Upper lobe of left lung (tissue), 6 donors: ENCODE results near the gene CSH2. TPM values are rescaled to one million over a fixed set of nuclear protein-coding genes. Genes with fewer than 3 reads are reported as not detected.

Source experiments
- ATAC-seq, 2 donors: fragments of 200-7000 bp; cut with Tn5 transposase; one replicate each; pipeline ENCODE4 v1.9.1; 2022; ENCODE audit warnings: mild to moderate bottlenecking in 2 of 2, moderate library complexity in 2 of 2; ENCODE audit not compliant: low FRiP score in 2 of 2
- DNase-seq, 2 donors: peaks; one replicate each; pipeline ENCODE4 v3.0.0-alpha.2; 2019 to 2020
- H3K27ac ChIP-seq, 4 donors: fragments of 200-600 bp; sonication (generic); one replicate each; pipeline ENCODE4 v1.5.1; 2016 to 2019
- H3K27me3 ChIP-seq, 4 donors: fragments of 200-600 bp; sonication (generic); one replicate each; pipeline ENCODE4 v1.5.1; 2017 to 2019
- H3K36me3 ChIP-seq, 4 donors: fragments of 200-600 bp; sonication (generic); one replicate each; pipeline ENCODE4 v1.5.1; 2016 to 2019
- H3K4me1 ChIP-seq, 4 donors: fragments of 200-600 bp; sonication (generic); one replicate each; pipeline ENCODE4 v1.5.1; 2018 to 2019
- H3K4me3 ChIP-seq, 4 donors: fragments of 200-600 bp; sonication (generic); one replicate each; pipeline ENCODE4 v1.5.1; 2017 to 2019; ENCODE audit warnings: mild to moderate bottlenecking in 2 of 4, moderate library complexity in 1 of 4
- H3K9me3 ChIP-seq, 4 donors: fragments of 200-600 bp; sonication (generic); one replicate each; pipeline ENCODE4 v1.5.1; 2018 to 2019
- CTCF ChIP-seq, 6 experiments: fragments of 450-650 bp in 4 of 6; fragments of 200-600 bp in 2 of 6; sonication (generic) in 2 of 6; IDR thresholded peaks; one replicate each; pipeline ENCODE4 v1.5.1; 2016 to 2019; ENCODE audit warnings: antibody characterized with exemption in 6 of 6
- EP300 ChIP-seq, 4 donors: sonication (generic); formaldehyde crosslinking; IDR thresholded peaks; one replicate each; pipeline ENCODE4 v1.5.1; 2017; ENCODE audit warnings: antibody characterized with exemption in 4 of 4, control low read depth in 2 of 4
- POLR2A ChIP-seq, 4 donors: fragments of 450-650 bp; IDR thresholded peaks; one replicate each; pipeline ENCODE4 v1.5.1; 2016 to 2017; ENCODE audit warnings: antibody characterized with exemption in 4 of 4, mild to moderate bottlenecking in 2 of 4
- POLR2AphosphoS5 ChIP-seq, 2 donors: sonication (generic); formaldehyde crosslinking; IDR thresholded peaks; one replicate each; pipeline ENCODE4 v1.5.1; 2017; ENCODE audit warnings: antibody characterized with exemption in 2 of 2
- WGBS, 2 donors: methylation state at CpG; one replicate each; pipeline ENCODE4 v1.1.5; 2017 to 2018; 5-methylcytosine and 5-hydroxymethylcytosine counted together
- total RNA-seq, 6 donors: library from RNA; depleted of rRNA in 4 of 6; stranded (reverse); fragments of >200 nt in 4 of 6; gene quantifications; one replicate each; pipeline versions ENCODE4 v1.1.0 to v1.2.1, GENCODE V29; 2016 to 2021
- donor health status: DM: no; HTN: no; CAD: no; lungs with moderate emphysema.
- donor health status: DM: no; HTN: yes; CAD: no; lungs with severe emphysema.

Gene CSH2
- total RNA-seq, 6 donors from 2014 or later, result not detected

DNA sequence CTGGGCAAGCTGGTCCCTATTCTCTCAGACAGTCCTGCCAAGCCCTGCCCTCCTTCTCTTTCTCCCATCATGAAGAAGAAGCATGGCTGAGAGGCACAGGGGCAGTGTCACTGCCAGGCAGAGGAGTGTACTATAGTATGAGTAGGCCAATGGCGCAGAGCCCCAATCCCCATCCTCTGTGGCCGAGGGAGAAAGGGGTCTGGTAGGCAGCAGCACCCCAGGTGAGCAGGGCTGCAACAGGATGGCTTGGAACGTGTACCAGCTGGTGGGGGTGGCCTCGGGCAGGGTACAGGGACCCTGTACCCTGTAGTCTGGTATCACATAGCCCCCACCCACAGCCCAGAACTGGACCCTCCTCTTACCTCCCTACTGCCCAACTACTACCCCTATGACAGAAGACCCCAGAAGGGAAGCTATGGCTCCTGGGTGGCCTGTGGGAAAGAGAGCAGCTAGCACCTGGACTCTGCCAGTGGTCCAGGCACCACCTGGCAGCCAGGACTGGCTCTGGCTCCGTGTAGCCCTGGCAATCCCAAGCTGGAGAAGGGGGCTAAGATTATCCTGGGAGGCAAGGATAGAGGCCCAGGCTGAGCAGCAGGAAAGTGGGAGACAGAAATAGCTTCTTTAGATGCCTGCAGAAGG, 35.4 kb downstream of the CSH2 start:
- 75 to 84% methylated on average over 2 to 5 of the region's 5 CpGs for WGBS, 2 donors
- Histone ChIP-seq H3K9me3 (no peaks in the 10 kb centered on the region), H3K36me3 (peaks cover 17 to 45% (median 39%) of the 10 kb centered on the region in 4 donors), H3K27ac (peak overlapping the region; percentile 71 to 97 (median 96)), H3K27me3 (peaks cover 0 to 2% (median 0%) of the 10 kb centered on the region in 4 donors), H3K4me1 (peaks cover 44 to 58% (median 54%) of the 10 kb centered on the region in 4 donors), H3K4me3 (peak overlapping the region in 2 of 4 donors; percentile 2 to 13)
- DNase-seq, result no peak
- TF ChIP-seq CTCF (IDR thresholded peaks at IDR 0.05) (no peak), EP300 (IDR thresholded peaks at IDR 0.05) (no peak), POLR2AphosphoS5 (IDR thresholded peaks at IDR 0.05) (no peak), POLR2A (IDR thresholded peaks at IDR 0.05) (no peak)
- no peak for ATAC-seq

DNA sequence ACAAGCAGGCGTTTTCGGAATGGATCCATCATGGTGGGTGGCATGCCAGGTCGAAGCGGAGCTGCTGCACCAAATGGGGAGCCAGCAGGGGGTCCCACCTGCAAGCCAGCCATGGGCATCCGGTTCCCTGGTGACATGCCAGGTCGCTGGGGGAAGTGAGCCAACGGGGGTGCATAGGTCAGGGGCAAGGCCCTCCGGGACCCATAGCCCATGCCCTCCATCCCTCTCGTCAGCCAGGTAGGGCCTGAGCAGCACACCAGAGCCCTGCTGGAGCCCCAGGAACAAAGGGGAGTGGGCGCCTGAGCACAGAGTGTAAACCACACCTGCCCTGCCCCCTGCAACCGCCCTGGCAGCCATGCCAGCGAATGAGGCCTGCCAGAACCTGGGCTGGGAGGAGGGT, 36.0 kb downstream of the CSH2 start:
- Histone ChIP-seq H3K27ac (peak overlapping the region; percentile 2 to 97 (median 96)), H3K4me1 (peaks cover 44 to 58% (median 54%) of the 10 kb centered on the region in 4 donors)

DNA sequence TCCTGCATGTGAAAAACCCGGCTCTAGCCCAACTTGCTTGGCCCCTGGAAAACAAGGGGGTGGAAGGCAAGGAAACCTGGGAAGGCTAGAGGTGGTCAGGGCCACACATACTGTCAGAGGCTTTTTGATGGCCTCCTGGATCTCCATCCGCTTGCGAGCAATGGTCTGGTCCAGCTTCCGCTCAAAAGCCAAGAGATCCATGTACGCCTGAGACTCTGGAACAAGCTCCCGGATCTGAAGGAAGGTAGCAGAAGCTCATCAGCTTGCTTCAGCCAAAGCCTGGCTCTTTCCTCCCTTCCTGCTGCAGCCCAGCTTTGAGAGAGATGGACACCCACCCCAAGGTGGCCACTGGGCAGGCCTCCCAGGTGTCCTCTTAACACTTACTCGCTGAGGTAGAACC, 36.7 kb downstream of the CSH2 start:
- TF ChIP-seq POLR2A (IDR thresholded peaks at IDR 0.05), result no peak
- no peak for TF ChIP-seq EP300 (IDR thresholded peaks at IDR 0.05)
- TF ChIP-seq CTCF (IDR thresholded peaks at IDR 0.05), result no peak
- TF ChIP-seq POLR2AphosphoS5 (IDR thresholded peaks at IDR 0.05), result no peak
- Histone ChIP-seq H3K27ac (peak overlapping the region in 3 of 4 donors; percentile 96 to 97 (median 97)), H3K4me3 (no peak overlapping the region), H3K27me3 (no peaks in the 10 kb centered on the region), H3K9me3 (no peaks in the 10 kb centered on the region), H3K4me1 (peaks cover 44 to 58% (median 54%) of the 10 kb centered on the region in 4 donors), H3K36me3 (peaks cover 30 to 58% (median 52%) of the 10 kb centered on the region in 4 donors)
- ATAC-seq (no peak), DNase-seq (no peak)
- 94 to 95% methylated on average over 7 of the region's 7 CpGs for WGBS, 2 donors

More for the DNA sequence above, 36.0 kb downstream of the CSH2 start:
- 84 to 94% methylated on average over 7 of the region's 12 CpGs for WGBS, 2 donors
- Histone ChIP-seq H3K36me3 (peaks cover 23 to 51% (median 45%) of the 10 kb centered on the region in 4 donors), H3K4me3 (no peak overlapping the region), H3K27me3 (peaks cover 0 to under 1% (median 0%) of the 10 kb centered on the region in 4 donors), H3K9me3 (no peaks in the 10 kb centered on the region)
- no peak for TF ChIP-seq POLR2AphosphoS5 (IDR thresholded peaks at IDR 0.05)
- no peak for TF ChIP-seq CTCF (IDR thresholded peaks at IDR 0.05)
- TF ChIP-seq EP300 (IDR thresholded peaks at IDR 0.05), result no peak
- TF ChIP-seq POLR2A (IDR thresholded peaks at IDR 0.05), result no peak
- no peak for DNase-seq
- no peak for ATAC-seq

DNA sequence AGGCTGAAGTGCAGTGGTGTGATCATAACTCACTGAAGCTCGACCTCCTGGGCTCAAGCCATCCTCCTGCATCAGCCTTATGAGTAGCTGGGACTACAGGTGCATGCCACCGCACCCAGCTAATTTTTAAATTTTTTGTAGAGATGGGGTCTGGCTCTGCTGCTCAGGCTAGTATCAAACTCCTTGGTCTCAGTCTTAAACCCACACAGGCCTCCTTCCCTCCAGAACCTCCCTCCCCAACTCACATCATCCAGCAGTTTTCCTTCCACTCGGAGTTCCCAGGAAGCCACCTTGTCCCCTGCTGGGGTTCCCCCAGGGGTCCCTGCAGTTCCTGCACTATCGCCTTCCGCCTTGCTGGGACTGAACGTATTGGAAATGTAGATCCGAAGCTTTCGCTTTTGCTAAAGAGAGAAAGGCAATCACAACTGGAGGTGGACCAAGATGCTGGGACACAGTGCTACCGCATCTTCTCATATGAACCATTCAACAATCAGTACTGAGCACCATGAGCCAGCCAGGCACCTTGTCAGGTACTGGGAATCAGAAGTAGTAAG, 38.2 kb downstream of the CSH2 start:
- WGBS, 2 donors, result 87 to 92% methylated on average over 9 of the region's 9 CpGs

More for the DNA sequence above, 38.2 kb downstream of the CSH2 start:
- peaks cover 44 to 74% (median 67%) of the 10 kb centered on the region in 4 donors for H3K36me3 ChIP-seq
- TF ChIP-seq EP300 (IDR thresholded peaks at IDR 0.05) (no peak), POLR2AphosphoS5 (IDR thresholded peaks at IDR 0.05) (no peak), POLR2A (IDR thresholded peaks at IDR 0.05) (no peak), CTCF (IDR thresholded peaks at IDR 0.05) (no peak)
- DNase-seq, result no peak
- ATAC-seq, result no peak
- H3K27ac ChIP-seq, result peak overlapping the region in 1 of 4 donors; percentile 55
- H3K27me3 ChIP-seq, result no peaks in the 10 kb centered on the region
- H3K9me3 ChIP-seq, result no peaks in the 10 kb centered on the region
- no peak overlapping the region for H3K4me3 ChIP-seq
- H3K4me1 ChIP-seq, result peaks cover 33 to 42% (median 40%) of the 10 kb centered on the region in 4 donors
